Parathyroid adenoma (tissue), 2 donors: ENCODE measurements around the gene SCGB1C2.

Source experiments
- H2AFZ ChIP-seq: fragments of 300-600 bp; sonication (generic); one replicate; pipeline ENCODE4 v1.7.0; 2017; ENCODE audit warnings: antibody characterized with exemption, mild to moderate bottlenecking
- H3K27ac ChIP-seq: fragments of 300-600 bp; sonication (generic); one replicate; pipeline ENCODE4 v1.7.0; 2017
- H3K27me3 ChIP-seq: fragments of 300-600 bp; sonication (generic); one replicate; pipeline ENCODE4 v1.7.0; 2017; ENCODE audit warnings: low read length; ENCODE audit not compliant: control insufficient read depth, insufficient read depth
- H3K36me3 ChIP-seq: fragments of 300-600 bp; sonication (generic); one replicate; pipeline ENCODE4 v1.7.0; 2017; ENCODE audit warnings: low read length; ENCODE audit not compliant: control insufficient read depth, insufficient read depth
- H3K4me1 ChIP-seq: fragments of 300-600 bp; sonication (generic); one replicate; pipeline ENCODE4 v1.7.0; 2017; ENCODE audit warnings: control low read depth
- H3K4me2 ChIP-seq: fragments of 300-600 bp; sonication (generic); one replicate; pipeline ENCODE4 v1.7.0; 2017; ENCODE audit warnings: low read length
- H3K4me3 ChIP-seq: fragments of 300-600 bp; sonication (generic); one replicate; pipeline ENCODE4 v1.7.0; 2017; ENCODE audit warnings: low read depth, low read length
- H3K79me2 ChIP-seq: fragments of 300-600 bp; sonication (generic); one replicate; pipeline ENCODE4 v1.7.0; 2017; ENCODE audit warnings: control low read depth
- H3K9ac ChIP-seq: fragments of 300-600 bp; sonication (generic); one replicate; pipeline ENCODE4 v1.7.0; 2017; ENCODE audit warnings: mild to moderate bottlenecking
- H3K9me3 ChIP-seq: fragments of 300-600 bp; sonication (generic); one replicate; pipeline ENCODE4 v1.7.0; 2017; ENCODE audit warnings: low read length; ENCODE audit not compliant: control insufficient read depth
- TF ChIP-seq, protein P1 (sequence below): fragments of 300-600 bp; sonication (generic); IDR thresholded peaks from one replicate; pipeline ENCODE4 v1.7.0; 2017; ENCODE audit warnings: antibody characterized with exemption, mild to moderate bottlenecking
- donor health status: primary hyperparathyroidism.

Gene SCGB1C2

DNA sequence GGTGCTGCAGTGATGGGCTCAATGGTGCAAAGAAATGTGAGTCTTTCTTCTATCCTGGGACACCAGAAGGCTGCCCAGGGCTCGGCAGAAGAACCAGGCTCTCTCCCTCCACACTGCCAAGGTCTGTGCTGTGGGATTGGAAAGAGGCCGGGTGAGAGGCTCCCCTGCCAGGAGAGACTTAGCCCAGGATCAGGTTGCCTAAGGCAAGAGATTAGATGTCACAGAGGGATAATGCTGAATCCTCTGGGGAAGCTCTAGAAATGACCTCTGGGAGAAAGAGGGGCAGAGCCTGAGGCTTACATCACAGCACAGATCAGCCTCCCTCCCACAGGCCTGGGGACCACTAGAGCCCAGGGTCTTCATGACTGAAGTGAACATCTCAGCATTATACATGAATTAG is 49.8 kb downstream of the SCGB1C2 start:
- no peak overlapping the region for H3K4me2 ChIP-seq
- TF ChIP-seq, protein P1, sequence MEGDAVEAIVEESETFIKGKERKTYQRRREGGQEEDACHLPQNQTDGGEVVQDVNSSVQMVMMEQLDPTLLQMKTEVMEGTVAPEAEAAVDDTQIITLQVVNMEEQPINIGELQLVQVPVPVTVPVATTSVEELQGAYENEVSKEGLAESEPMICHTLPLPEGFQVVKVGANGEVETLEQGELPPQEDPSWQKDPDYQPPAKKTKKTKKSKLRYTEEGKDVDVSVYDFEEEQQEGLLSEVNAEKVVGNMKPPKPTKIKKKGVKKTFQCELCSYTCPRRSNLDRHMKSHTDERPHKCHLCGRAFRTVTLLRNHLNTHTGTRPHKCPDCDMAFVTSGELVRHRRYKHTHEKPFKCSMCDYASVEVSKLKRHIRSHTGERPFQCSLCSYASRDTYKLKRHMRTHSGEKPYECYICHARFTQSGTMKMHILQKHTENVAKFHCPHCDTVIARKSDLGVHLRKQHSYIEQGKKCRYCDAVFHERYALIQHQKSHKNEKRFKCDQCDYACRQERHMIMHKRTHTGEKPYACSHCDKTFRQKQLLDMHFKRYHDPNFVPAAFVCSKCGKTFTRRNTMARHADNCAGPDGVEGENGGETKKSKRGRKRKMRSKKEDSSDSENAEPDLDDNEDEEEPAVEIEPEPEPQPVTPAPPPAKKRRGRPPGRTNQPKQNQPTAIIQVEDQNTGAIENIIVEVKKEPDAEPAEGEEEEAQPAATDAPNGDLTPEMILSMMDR, result no peak
- no peaks in the 10 kb centered on the region for H3K27me3 ChIP-seq
- no peak overlapping the region for H3K9ac ChIP-seq
- H2AFZ ChIP-seq, result no peak overlapping the region
- no peak overlapping the region for H3K4me3 ChIP-seq
- H3K9me3 ChIP-seq, result no peaks in the 10 kb centered on the region
- no peak overlapping the region for H3K27ac ChIP-seq
- H3K79me2 ChIP-seq, result no peaks in the 10 kb centered on the region
- H3K4me1 ChIP-seq, result no peaks in the 10 kb centered on the region
- H3K36me3 ChIP-seq, result no peaks in the 10 kb centered on the region
